Neuron (in vitro differentiated cells): ENCODE measurements around the gene DZIP1L.
"Not testable (repeated sequence)": the region's sequence is repeated elsewhere in the genome, so short reads cannot be mapped to it uniquely, and the experiment has no call there.

Source experiments
- H2AFZ ChIP-seq: one replicate; pipeline ENCODE4 v1.6.1; 2013; ENCODE audit warnings: low read depth, mild to moderate bottlenecking, inconsistent platforms, low read length, moderate library complexity
- H3K27me3 ChIP-seq: one replicate; pipeline ENCODE4 v1.6.1; 2013; ENCODE audit warnings: low read length; ENCODE audit not compliant: insufficient read depth
- H3K36me3 ChIP-seq: one replicate; pipeline ENCODE4 v1.6.1; 2013; ENCODE audit warnings: low read length; ENCODE audit not compliant: insufficient read depth
- H3K4me1 ChIP-seq: one replicate; pipeline ENCODE4 v1.6.1; 2013; ENCODE audit warnings: low read length; ENCODE audit not compliant: insufficient read depth
- H3K4me3 ChIP-seq: 2 replicates; pipeline ENCODE4 v1.5.1; 2013; ENCODE audit warnings: mild to moderate bottlenecking, low read length, moderate library complexity
- H3K9me3 ChIP-seq: one replicate; pipeline ENCODE4 v1.6.1; 2013; ENCODE audit warnings: low read length

The DZIP1L gene

DNA sequence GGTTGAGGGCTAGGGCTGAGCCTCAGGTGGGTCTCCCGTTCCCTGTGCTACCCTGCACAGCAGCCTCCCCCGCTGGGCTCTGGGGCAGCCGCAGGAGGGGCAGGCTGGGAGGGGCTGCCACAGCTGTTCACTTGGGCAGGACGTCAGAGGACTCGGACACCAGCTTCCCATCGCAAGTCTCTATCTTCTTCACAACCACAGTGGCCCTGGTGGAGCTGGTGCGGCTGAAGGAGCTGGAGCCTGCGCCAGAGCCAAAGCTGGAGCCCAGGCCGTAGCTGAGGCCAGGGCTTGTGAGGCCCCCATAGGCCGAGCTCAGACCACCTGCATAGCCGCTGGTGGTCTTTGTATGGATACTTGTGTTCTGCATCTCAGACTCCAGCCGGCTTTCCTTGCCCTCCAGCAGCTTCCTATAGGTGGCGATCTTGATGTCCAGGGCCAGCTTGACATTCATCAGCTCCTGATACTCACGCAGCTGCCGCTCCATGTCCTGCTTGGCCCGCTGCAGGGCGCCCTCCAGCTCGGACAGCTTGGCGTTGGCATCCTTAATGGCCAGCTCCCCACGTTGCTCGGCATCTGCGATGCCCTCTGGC lies 14.0 kb downstream of the DZIP1L start:
- H3K4me1 ChIP-seq, H3K27me3 ChIP-seq, H2AFZ ChIP-seq, H3K4me3 ChIP-seq, H3K9me3 ChIP-seq: not testable (repeated sequence)
- H3K36me3 ChIP-seq: peaks cover 39% of the 10 kb centered on the region

DNA sequence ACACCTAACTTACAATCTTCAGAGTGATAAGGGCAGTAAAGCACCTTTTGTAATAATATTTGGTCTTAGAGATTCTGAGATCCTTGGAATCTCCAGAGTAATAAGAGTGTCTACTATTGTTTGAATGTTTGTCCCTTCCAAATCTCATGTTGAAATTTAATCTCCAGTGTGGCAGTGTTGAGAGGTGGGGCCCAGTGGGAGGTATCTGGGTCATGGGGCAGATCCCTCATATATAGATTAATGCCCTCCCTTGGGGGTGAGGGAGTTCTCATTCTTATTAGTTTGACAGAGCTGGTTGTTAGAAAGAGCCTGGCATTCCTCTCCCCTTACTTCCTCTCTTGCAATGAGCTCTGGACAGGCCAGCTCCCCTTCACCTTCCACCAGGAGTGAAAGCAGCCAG lies 16.0 kb downstream of the DZIP1L start:
- Histone ChIP-seq H3K4me3 (no peak overlapping the region), H3K36me3 (peaks cover 44% of the 10 kb centered on the region), H3K4me1 (no peaks in the 10 kb centered on the region), H2AFZ (no peak overlapping the region), H3K9me3 (peaks cover 4% of the 10 kb centered on the region), H3K27me3 (no peaks in the 10 kb centered on the region)

DNA sequence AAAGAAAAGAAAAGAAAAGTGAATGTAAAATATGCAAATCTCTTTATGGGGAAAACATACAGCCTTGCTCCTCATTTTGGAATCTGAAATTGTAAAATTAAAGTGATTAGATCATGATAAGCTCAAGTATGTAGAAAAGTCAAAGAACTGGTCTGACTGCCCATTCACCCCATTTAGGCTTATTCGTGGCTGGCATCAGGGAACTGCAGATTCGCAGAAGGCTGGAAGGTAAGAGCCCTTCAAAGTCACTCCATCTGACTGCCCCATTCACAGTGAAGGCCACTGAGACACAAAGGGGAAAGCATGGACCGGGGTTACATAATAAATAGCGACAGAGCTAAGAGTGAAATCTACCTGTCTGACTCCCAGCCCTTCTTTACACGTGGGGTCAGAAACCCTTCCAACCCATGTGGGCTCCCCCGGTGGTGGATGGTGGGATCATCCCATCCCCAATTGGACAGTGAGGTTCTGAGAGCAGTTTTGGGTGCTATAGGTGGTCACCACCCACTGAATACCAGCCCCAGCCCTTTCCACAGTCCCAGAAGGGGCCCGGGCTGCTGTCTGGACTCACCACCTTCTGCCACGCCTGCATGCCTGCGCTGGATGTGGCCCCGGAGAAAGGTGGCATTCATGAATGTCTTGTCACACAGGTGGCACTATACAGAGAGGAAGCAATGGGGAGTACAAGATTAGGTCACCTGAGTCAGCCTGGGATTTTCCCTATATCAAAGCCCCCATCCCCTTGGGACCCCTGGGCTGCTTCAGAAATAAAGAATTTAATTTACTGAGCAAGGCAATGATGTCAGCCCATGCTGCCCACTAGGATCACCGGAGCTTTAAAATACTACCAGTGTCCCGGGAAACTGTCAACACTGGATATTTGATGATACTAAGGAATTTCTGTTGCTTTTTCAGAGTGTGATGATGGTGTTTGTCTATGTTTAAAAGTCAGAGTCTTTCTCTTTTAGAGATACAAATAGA lies 17.9 kb downstream of the DZIP1L start:
- peaks cover 43% of the 10 kb centered on the region for H3K36me3 ChIP-seq
- H3K4me3 ChIP-seq: no peak overlapping the region
- H3K4me1 ChIP-seq: no peaks in the 10 kb centered on the region
- H3K27me3 ChIP-seq: no peaks in the 10 kb centered on the region
- peaks cover 6% of the 10 kb centered on the region for H3K9me3 ChIP-seq
- no peak overlapping the region for H2AFZ ChIP-seq

DNA sequence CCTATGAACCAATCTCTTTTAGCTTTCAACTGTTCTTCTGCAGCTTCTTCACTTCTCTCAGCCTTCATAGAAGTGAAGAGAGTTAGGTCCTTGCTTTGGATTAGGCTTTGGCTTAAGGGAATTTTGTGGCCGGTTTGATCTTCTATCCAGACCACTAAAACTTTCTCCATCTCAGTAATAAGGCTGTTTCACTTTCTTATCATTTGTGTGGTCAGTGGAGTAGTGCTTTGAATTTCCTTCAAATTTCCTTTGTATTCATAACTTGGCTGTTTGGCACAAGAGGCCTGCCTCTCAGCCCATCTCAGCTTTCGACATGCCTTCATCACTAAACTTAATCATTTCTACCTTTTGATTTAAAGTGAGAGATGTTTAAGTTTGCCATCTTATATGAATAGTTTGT lies 21.7 kb downstream of the DZIP1L start:
- Histone ChIP-seq H3K27me3 (no peaks in the 10 kb centered on the region), H3K4me3 (no peak overlapping the region), H2AFZ (no peak overlapping the region), H3K4me1 (no peaks in the 10 kb centered on the region), H3K36me3 (peaks cover 44% of the 10 kb centered on the region), H3K9me3 (peaks cover 6% of the 10 kb centered on the region)

DNA sequence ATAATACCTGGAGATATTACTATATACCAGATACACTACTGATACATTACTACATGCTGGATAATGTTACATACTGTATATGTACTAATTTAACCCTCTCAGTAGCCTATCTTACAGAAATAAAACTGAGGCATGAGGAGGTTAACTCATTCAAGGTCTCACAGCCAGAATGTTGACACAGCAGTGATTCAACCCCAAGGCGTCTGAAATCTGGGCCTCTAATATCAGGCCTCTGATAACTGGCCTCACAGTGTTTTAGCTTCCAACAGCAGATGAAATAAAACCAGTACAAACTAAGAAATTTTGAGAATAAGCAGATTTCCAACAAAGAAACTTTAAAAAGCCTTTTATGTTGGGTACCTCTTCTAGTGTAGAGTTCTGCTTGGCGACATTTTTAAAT lies 23.4 kb downstream of the DZIP1L start:
- H2AFZ ChIP-seq: no peak overlapping the region
- no peaks in the 10 kb centered on the region for H3K4me1 ChIP-seq
- H3K4me3 ChIP-seq: no peak overlapping the region
- H3K27me3 ChIP-seq: no peaks in the 10 kb centered on the region
- H3K36me3 ChIP-seq: peaks cover 54% of the 10 kb centered on the region
- H3K9me3 ChIP-seq: peaks cover 13% of the 10 kb centered on the region

DNA sequence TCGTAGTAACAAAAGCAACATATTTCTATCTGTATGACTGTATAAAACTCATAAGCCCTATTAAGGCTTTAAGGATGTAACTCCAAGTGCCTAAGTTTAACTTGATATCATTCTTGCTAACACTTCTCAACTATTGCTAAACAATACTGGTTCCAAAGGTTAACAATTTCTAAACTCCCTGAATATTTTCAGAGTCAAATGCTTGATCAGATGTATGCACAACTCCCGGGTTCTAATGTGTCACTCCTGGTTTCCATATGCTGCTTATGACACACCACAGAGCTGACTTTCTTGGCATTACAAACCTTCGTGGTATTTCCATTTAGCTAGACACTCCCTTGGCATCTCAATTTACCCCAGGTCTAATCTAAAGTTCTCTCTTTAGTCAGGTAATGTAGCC lies 26.3 kb downstream of the DZIP1L start:
- Histone ChIP-seq H3K4me3 (no peak overlapping the region), H3K36me3 (peaks cover 57% of the 10 kb centered on the region), H2AFZ (no peak overlapping the region), H3K27me3 (no peaks in the 10 kb centered on the region), H3K4me1 (no peaks in the 10 kb centered on the region), H3K9me3 (peaks cover 12% of the 10 kb centered on the region)

DNA sequence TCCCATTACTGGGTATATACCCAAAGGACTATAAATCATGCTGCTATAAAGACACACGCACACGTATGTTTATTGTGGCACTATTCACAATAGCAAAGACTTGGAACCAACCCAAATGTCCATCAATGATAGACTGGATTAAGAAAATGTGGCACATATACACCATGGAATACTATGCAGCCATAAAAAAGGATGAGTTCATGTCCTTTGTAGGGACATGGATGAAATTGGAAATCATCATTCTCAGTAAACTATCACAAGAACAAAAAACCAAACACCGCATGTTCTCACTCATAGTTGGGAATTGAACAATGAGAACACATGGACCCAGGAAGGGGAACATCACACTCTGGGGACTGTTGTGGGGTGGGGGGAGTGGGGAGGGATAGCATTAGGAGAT lies 29.7 kb downstream of the DZIP1L start:
- peaks cover 63% of the 10 kb centered on the region for H3K36me3 ChIP-seq
- not testable (repeated sequence) for H3K4me1 ChIP-seq, H3K4me3 ChIP-seq, H3K27me3 ChIP-seq, H2AFZ ChIP-seq
- peaks cover 12% of the 10 kb centered on the region for H3K9me3 ChIP-seq

DNA sequence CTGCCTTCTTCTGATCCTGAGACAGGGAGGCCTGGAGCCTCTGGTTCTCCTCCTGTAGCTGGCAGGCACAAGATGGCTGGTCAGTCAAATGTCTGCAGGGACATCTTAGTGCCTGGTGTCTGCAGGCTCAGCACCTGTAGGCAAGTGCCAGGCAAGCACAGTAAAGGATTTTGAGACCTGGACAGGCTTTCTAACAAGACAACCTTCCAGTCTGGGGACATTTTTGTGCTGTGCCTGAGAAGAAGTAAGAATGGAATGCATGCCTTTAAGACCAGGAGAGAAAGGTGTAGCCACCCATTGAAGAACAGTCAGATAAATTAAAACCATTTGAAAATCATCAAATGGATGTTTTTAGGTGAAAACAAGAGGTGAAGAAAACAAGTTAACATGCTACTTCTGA lies 31.2 kb downstream of the DZIP1L start:
- Histone ChIP-seq H3K36me3 (peaks cover 69% of the 10 kb centered on the region), H3K9me3 (peaks cover 12% of the 10 kb centered on the region), H3K4me3 (no peak overlapping the region), H3K27me3 (no peaks in the 10 kb centered on the region), H2AFZ (no peak overlapping the region), H3K4me1 (no peaks in the 10 kb centered on the region)

DNA sequence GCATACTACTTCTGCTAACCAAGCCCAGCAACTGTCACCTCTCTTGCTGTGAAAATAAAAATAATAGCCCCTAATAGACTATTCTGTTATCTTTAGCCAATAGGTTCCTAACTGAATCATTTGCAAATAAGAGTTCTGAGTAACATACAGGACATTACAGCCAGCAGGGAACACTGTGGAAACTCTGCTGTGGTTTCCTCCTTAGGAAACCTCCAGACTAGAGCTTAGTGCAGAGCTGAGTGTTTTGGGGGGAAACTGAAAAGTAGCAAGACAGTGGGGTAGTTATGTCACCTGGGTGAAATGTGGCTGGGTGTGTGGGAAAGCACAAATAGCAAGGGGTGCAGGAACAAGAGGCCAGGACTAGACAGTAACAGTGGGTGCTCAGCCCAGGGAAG lies 32.4 kb downstream of the DZIP1L start:
- H3K4me1 ChIP-seq: no peaks in the 10 kb centered on the region
- H3K4me3 ChIP-seq: no peak overlapping the region
- H2AFZ ChIP-seq: no peak overlapping the region
- H3K9me3 ChIP-seq: peaks cover 10% of the 10 kb centered on the region
- peaks cover 69% of the 10 kb centered on the region for H3K36me3 ChIP-seq
- no peaks in the 10 kb centered on the region for H3K27me3 ChIP-seq

DNA sequence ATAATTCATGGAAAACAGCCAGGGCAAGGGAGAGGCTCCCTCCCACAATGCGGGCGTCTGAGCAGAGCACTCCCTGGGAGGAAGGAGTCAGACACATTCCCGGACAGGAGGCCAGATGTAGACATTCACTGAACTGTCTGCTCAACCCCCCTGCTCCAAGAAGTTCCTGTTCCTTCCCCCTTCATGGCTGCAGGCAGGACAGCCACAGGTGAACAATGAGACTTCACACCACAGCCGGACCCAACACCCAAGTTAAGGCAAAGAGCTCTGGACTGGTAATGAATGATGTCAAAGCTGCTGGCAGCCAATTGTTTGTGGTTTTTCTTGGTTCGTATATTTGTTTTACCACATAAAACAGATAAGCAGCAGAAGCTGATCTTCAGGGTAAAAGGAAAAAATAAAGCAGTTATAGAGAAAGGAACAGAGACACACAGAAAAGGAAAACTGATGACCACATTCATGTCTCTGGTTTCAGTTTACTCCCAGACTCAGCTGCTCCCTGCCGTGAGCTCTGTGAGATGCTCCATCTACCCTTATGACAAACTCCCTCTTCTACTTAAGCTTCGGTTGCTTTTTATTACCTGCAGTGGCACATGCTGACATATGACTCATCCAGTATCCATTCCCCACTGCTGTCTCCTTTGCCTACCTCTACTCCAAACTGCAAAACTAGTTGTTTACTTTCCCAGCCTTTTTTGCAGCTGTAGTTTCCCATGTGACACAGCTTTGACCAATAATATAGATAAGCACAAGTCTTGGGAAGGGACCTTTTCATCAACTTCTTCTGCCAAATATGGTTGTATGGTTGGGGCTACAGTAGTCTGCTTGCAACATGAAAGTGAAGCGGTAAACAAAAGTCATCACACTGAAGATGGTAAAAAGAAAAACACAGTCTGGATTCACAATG lies 33.1 kb downstream of the DZIP1L start:
- H3K27me3 ChIP-seq: no peaks in the 10 kb centered on the region
- peaks cover 7% of the 10 kb centered on the region for H3K9me3 ChIP-seq
- H3K4me1 ChIP-seq: no peaks in the 10 kb centered on the region
- H3K4me3 ChIP-seq: no peak overlapping the region
- H3K36me3 ChIP-seq: peaks cover 67% of the 10 kb centered on the region
- H2AFZ ChIP-seq: no peak overlapping the region

DNA sequence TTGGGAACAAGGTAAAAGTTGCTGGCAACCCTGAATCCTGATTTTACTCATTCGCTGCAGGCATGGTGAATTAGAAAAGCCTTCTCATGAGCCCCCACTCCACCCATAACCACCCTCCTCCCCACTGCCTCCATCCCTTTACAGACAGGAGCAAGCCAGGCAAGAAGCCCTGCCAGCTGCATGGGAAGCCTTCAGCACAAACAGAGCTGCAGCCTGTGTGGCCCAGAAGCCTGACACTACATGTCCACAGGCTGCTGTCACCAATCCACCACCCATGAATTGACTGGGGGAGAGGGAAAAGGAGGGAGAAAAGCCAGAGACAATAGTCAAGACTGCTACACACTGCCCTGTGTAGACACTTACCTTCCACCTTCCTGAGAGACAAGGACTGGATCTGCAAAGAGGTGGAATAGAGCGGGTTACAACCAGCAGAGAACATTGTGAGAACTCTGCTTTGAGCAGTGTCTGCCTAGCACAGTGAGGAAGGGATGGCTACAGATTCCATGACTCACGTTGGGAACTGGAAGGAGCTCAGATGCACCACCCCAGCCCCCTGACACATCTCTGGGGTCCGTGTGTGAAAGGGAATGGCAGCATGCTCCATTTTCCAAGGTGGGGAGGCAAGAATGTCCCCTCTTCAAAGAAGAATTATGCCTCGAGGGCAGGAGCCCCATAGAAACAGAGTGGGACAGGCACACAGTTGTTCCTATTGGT lies 33.9 kb downstream of the DZIP1L start:
- H3K27me3 ChIP-seq: no peaks in the 10 kb centered on the region
- peaks cover 4% of the 10 kb centered on the region for H3K9me3 ChIP-seq
- no peaks in the 10 kb centered on the region for H3K4me1 ChIP-seq
- no peak overlapping the region for H3K4me3 ChIP-seq
- no peak overlapping the region for H2AFZ ChIP-seq
- H3K36me3 ChIP-seq: peaks cover 64% of the 10 kb centered on the region

DNA sequence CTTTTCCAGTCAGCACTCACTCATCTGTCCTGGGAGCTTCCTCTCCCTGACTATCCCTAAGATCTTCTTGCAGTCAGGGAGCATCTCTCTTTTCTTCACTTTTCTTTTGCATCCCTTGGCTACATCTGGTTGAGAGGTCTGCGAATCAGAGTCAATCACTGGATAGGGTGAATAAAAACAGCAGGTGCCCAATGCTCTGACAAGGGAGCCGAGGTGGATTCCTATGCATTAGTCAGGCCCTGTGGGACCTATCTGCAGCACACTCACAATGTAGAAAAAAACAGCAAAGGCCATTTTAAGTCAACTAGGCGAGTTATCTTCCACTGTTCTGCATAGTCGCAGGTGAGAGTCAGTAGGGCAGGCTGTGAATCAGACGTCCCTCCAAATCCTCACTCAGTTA lies 35.5 kb downstream of the DZIP1L start:
- H3K4me3 ChIP-seq: no peak overlapping the region
- peaks cover 3% of the 10 kb centered on the region for H3K9me3 ChIP-seq
- no peaks in the 10 kb centered on the region for H3K27me3 ChIP-seq
- no peak overlapping the region for H2AFZ ChIP-seq
- H3K36me3 ChIP-seq: peaks cover 59% of the 10 kb centered on the region
- H3K4me1 ChIP-seq: no peaks in the 10 kb centered on the region
